ENCODE measurements around the gene XIRP1.

DNA sequence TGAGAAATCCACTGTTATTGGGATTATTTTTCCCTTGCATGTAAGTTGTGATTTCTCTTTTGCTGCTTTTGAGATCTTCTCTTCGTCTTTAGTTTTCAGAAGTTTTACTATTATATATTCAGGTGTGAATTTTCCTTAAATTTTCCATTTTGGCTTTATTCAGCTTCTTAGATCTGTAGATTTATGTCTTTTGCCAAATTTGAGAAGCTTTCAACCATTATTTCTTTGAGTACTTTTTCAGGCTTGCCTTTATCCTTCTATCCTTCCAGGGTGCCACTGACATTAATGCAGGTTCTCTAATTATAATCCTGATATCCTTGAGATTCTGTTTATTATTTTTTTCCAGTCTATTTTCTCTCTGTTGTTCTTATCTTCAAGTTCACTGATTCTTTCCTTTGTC, 38.1 kb upstream of the XIRP1 start:
- no peak for TF ChIP-seq TAF1 (IDR thresholded peaks at IDR 0.05; ENCODE audit: low read depth, low read length)
- TF ChIP-seq POLR2A (IDR thresholded peaks at IDR 0.05; ENCODE audit: low read depth, low read length), result no peak
- no peak for TF ChIP-seq POLR2AphosphoS5 (IDR thresholded peaks at IDR 0.05; ENCODE audit: low read depth, low read length)
- no peak for TF ChIP-seq SPI1 (IDR thresholded peaks at IDR 0.05; ENCODE audit: low read depth, low read length)
- TF ChIP-seq PAX5 (IDR thresholded peaks at IDR 0.05; ENCODE audit: insufficient read depth, low read length, severe bottlenecking), result no peak

All from GM12891 (cell line).